ENCODE data around the gene WWOX.

DNA sequence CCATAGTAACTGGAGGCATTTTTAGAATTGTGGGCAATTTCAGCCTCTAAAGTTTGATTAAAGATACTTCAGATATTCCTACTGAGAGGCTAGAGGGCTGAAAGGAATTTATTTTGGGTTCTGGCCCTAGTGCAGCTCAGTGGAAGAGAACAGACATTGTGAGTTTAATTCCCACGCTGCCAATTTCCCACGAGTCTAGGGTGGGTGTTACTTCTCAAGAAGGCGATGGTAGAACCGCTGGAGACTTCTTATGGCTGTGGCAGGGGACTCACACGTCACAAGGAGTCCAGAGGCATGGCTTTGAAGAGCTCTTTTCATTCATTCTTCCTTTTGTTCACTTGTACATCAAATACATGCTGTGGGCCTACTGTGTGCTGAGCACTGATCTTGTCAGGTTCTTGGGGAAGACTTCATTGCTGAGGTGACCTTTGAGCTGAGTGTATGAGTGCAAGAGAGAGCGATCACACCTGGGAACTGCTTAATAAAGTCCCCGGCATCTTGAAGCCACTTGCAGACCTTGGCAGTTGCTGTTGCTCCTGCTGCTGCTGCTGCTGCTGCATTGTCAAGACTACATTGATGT lies 111.7 kb downstream of the WWOX start:
- TF ChIP-seq, protein P1, sequence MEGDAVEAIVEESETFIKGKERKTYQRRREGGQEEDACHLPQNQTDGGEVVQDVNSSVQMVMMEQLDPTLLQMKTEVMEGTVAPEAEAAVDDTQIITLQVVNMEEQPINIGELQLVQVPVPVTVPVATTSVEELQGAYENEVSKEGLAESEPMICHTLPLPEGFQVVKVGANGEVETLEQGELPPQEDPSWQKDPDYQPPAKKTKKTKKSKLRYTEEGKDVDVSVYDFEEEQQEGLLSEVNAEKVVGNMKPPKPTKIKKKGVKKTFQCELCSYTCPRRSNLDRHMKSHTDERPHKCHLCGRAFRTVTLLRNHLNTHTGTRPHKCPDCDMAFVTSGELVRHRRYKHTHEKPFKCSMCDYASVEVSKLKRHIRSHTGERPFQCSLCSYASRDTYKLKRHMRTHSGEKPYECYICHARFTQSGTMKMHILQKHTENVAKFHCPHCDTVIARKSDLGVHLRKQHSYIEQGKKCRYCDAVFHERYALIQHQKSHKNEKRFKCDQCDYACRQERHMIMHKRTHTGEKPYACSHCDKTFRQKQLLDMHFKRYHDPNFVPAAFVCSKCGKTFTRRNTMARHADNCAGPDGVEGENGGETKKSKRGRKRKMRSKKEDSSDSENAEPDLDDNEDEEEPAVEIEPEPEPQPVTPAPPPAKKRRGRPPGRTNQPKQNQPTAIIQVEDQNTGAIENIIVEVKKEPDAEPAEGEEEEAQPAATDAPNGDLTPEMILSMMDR (conservative IDR thresholded peaks at IDR 0.05): no peak
- TF ChIP-seq EZH2 (IDR thresholded peaks at IDR 0.05; ENCODE audit: low read depth): no peak

Data from PC-9 (cell line).